Lower leg skin (tissue), 4 donors: ENCODE measurements around the gene ANO7. TPM values are rescaled to one million over a fixed set of nuclear protein-coding genes. Genes with fewer than 3 reads are reported as not detected.

Source experiments
- DNase-seq, 2 donors: peaks; one replicate each; pipeline ENCODE4 v3.0.0-alpha.2; 2019; ENCODE audit warnings: low spot score in 2 of 2
- H3K4me3 ChIP-seq: fragments of 200-600 bp; sonication (generic); 2 replicates; pipeline ENCODE4 v1.5.1; 2017; ENCODE audit warnings: mild to moderate bottlenecking, low read depth; ENCODE audit not compliant: poor library complexity, severe bottlenecking
- POLR2A ChIP-seq, 2 donors: fragments of 450-650 bp; IDR thresholded peaks; one replicate each; pipeline ENCODE4 v1.6.1; 2016 to 2017; ENCODE audit warnings: antibody characterized with exemption in 2 of 2, mild to moderate bottlenecking in 1 of 2, moderate library complexity in 1 of 2
- WGBS, 2 donors: methylation state at CpG; one replicate each; pipeline ENCODE4 v1.1.5; 2018; 5-methylcytosine and 5-hydroxymethylcytosine counted together
- intact Hi-C: fragments of 100-400 bp; cut with DNase I; formaldehyde crosslinking; loops from one replicate; pipeline ENCODE4 v1.15.0; 2023; ENCODE audit warnings: low total_unique reads
- total RNA-seq, 4 donors: library from RNA; depleted of rRNA; stranded (reverse); fragments of >200 nt; gene quantifications; one replicate each; pipeline ENCODE4 v1.1.0, GENCODE V29; 2016
- TF ChIP-seq, protein P1 (sequence below), 3 donors: fragments of 450-650 bp; IDR thresholded peaks; one replicate each; pipeline ENCODE4 v1.5.1; 2016; ENCODE audit warnings: antibody characterized with exemption in 3 of 3, mild to moderate bottlenecking in 3 of 3, moderate library complexity in 2 of 3

Gene ANO7
- total RNA-seq, 4 donors from 2014 or later, result 0.19 to 0.67 (median 0.35) TPM

DNA sequence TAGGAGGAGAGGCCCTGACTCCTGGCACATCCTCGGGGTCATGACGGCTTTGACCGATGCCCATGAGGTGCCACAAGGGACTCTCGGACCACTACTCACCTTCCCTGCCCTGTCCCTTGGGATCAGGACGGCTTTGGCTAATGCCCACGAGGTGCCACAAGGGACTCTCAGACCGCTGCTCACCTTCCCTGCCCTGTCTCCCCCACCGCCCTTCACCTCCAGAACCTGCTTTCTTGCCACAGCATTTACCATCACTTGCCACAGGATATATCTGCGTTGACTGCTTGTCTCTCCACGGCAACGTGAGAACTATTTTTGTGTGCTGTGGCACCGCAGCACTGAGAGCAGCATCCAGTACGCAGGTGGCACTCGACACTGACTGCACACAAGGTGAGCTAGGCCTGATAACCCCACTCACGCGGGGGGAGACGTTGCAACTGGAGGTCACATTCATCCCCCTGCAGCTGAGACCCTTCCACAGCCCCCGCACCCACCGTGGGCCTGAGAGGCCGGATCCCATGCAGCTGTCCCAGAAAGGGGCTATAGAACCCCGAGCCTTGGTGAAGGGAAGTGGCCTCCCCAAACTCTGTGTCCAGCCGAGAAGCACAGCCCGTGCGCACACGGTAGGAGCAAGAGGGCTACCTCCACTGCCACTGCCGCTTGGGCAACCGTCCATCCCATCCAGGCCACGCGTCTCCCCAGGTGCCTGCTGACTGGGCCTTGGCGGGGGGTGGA lies 47.5 kb downstream of the ANO7 start:
- no peak for TF ChIP-seq POLR2A (IDR thresholded peaks at IDR 0.05)
- TF ChIP-seq, protein P1, sequence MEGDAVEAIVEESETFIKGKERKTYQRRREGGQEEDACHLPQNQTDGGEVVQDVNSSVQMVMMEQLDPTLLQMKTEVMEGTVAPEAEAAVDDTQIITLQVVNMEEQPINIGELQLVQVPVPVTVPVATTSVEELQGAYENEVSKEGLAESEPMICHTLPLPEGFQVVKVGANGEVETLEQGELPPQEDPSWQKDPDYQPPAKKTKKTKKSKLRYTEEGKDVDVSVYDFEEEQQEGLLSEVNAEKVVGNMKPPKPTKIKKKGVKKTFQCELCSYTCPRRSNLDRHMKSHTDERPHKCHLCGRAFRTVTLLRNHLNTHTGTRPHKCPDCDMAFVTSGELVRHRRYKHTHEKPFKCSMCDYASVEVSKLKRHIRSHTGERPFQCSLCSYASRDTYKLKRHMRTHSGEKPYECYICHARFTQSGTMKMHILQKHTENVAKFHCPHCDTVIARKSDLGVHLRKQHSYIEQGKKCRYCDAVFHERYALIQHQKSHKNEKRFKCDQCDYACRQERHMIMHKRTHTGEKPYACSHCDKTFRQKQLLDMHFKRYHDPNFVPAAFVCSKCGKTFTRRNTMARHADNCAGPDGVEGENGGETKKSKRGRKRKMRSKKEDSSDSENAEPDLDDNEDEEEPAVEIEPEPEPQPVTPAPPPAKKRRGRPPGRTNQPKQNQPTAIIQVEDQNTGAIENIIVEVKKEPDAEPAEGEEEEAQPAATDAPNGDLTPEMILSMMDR (IDR thresholded peaks at IDR 0.05), result no peak
- no peak overlapping the region for H3K4me3 ChIP-seq
- DNase-seq, result no peak
- WGBS, 2 donors, result 91% methylated on average over 30 of the region's 30 CpGs
- intact Hi-C loops, result no loop called here

DNA sequence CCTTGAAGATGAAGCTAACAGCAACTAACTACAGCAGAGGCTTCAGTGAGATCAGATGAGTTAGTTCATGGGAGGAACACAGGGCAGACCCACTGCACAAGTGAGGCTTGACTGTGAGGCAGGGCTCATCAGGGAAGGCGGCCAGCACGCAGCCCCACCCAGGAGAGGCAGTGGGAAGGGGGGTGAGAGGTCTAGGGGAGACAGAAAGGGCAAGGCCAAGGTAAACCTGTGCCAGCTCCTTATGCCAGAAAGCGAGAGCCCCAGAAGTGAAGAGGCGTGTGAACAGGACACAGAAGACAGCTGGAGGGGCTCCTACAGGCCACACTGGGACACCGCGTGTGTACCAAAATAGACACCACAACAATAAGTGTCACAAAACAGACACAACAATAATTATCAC lies 48.6 kb downstream of the ANO7 start:
- TF ChIP-seq, protein P1 (IDR thresholded peaks at IDR 0.05), result no peak
- no peak for TF ChIP-seq POLR2A (IDR thresholded peaks at IDR 0.05)
- intact Hi-C loops, result no loop called here
- H3K4me3 ChIP-seq, result no peak overlapping the region
- 97% methylated on average over 6 of the region's 6 CpGs for WGBS, 2 donors
- DNase-seq, result no peak

DNA sequence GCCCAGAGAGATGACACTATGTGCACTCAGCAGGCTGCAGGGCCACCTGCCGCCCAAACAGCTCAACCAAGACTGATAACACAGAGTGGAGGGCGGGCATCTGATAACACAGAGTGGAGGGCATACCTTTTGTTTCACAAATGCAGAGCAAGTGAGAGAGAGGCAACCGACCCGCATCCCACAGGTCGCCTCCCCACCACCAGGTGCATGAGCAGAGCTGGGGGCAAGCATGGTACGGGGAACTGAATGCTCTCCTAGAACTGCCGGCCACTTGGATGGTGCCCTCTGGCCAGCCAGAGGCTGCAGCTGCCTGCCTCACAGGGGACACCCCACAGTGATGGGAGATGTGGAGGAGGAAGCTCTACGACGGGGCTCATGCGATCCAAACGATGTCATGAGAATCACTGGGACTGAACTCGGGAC lies 49.5 kb downstream of the ANO7 start:
- intact Hi-C loops, result no loop called here
- 89 to 91% methylated on average over 12 of the region's 12 CpGs for WGBS, 2 donors
- TF ChIP-seq, protein P1 (IDR thresholded peaks at IDR 0.05), result no peak
- no peak for TF ChIP-seq POLR2A (IDR thresholded peaks at IDR 0.05)

DNA sequence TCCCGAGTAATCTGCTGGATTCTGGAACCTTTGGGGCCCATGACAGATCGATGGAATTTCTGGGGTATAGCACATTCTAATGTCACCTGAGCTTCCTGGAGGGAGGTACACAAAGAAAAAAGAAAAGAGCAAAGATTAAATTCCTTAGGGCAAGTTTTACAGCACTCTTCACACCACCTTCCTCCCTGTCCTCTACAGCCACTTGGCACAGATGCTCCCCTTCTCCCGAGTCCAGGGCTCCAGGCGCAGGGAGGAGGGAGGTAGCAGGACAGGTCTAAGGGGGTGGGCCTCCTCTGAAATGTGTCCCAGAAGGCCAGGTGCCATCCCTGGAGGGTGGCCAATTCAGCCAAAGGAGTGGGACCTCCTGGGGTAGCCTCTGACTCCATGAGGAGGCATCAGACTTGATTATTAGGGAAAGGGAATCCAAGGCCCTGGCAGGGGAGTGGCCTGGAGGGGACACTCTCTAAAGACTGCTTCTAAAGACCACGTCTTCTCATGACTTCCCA lies 50.3 kb downstream of the ANO7 start:
- intact Hi-C loops, result no loop called here
- 89 to 94% methylated on average over 5 of the region's 5 CpGs for WGBS, 2 donors
- DNase-seq, result no peak
- TF ChIP-seq POLR2A (IDR thresholded peaks at IDR 0.05), result no peak
- TF ChIP-seq, protein P1 (IDR thresholded peaks at IDR 0.05), result no peak
- no peak overlapping the region for H3K4me3 ChIP-seq

More for the DNA sequence above, 49.5 kb downstream of the ANO7 start:
- DNase-seq, result no peak
- no peak overlapping the region for H3K4me3 ChIP-seq

DNA sequence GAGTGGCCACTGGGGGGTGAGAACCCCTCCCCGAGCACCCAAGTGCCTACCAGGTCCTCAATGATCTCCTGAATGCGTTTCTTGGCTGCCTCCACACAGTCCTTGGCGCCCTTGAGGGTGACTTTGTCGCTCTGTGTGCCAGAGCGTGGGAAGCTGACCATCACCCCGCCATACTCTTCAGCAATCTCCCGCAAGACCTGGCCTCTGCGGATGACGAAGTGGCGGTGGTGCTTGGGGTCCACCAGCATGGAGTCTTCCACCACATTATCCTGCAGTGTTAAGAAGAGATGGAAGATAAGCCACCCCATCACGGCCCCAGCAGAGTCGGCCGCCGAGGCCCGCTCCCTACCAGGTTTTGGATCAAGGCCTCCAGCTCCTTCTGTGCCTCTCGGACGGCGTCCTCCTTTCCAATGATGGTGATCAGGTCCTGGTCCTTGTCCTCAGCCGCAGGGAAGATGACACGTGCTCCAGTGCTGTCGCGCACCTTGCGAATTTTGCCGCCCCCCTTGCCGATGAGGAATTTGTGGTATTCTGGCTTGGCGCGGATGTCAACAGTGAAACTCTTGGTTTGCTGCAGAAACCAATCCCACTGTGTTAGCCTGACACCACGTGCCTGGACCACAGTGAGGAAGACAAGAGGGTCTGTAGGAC lies 51.2 kb downstream of the ANO7 start:
- DNase-seq, result no peak
- no peak overlapping the region for H3K4me3 ChIP-seq
- TF ChIP-seq, protein P1 (IDR thresholded peaks at IDR 0.05), result no peak
- TF ChIP-seq POLR2A (IDR thresholded peaks at IDR 0.05), result no peak
- intact Hi-C loops, result no loop called here
- 92 to 95% methylated on average over 27 to 28 of the region's 28 CpGs for WGBS, 2 donors
